ENCODE data around the gene MOBP. TPM values are rescaled to one million over a fixed set of nuclear protein-coding genes. Genes with fewer than 3 reads are reported as not detected.

Gene MOBP
- total RNA-seq, 4 donors from 2014 or later: 0.08 to 0.47 TPM; not detected in 2

DNA sequence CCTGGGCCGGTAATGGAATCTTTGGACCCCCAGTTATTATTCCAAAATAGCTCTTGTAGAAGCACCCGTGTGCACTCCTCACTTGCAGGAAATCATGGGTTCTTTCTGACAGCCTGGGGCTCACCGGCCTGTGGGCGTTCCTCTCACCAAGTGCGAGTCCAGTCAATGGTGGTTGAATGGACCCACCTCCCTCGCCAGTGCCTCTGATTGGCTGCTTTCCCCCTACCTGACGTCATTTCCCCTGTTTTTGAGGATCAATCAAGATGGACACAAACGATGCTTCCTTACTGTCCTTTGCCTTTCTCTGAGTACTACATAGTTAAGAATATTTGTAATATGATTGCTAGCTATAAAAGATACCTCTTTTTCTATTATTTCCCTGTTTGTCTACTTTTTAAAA lies 18.1 kb downstream of the MOBP start:
- 83 to 92% methylated on average over 7 to 8 of the region's 8 CpGs for WGBS, 2 donors (ENCODE audit: low coverage in 1 of 2)
- TF ChIP-seq EP300 (IDR thresholded peaks at IDR 0.05) (no peak), POLR2AphosphoS5 (IDR thresholded peaks at IDR 0.05) (no peak), POLR2A (IDR thresholded peaks at IDR 0.05) (no peak)
- TF ChIP-seq, protein P1, sequence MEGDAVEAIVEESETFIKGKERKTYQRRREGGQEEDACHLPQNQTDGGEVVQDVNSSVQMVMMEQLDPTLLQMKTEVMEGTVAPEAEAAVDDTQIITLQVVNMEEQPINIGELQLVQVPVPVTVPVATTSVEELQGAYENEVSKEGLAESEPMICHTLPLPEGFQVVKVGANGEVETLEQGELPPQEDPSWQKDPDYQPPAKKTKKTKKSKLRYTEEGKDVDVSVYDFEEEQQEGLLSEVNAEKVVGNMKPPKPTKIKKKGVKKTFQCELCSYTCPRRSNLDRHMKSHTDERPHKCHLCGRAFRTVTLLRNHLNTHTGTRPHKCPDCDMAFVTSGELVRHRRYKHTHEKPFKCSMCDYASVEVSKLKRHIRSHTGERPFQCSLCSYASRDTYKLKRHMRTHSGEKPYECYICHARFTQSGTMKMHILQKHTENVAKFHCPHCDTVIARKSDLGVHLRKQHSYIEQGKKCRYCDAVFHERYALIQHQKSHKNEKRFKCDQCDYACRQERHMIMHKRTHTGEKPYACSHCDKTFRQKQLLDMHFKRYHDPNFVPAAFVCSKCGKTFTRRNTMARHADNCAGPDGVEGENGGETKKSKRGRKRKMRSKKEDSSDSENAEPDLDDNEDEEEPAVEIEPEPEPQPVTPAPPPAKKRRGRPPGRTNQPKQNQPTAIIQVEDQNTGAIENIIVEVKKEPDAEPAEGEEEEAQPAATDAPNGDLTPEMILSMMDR (IDR thresholded peaks at IDR 0.05): no peak
- no peak for ATAC-seq

DNA sequence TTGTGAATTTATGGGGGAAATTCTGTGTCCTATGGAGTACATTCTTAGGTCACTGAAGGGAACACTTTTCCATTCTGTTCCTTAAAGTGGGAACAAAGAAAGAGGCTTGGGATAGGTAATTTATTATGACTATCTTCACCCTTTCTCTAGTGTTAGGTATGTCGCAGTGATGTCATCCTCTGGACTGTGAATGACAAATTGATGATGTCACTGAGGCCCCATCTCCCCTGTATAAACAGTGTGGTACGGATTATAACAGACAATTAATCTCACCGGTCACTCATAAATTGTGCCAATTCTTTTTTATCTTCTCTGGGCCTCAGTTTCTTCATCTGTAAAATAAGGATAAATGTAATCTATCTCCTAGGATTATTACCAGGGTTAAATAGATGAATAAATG lies 23.5 kb downstream of the MOBP start:
- H3K9me3 ChIP-seq: no peaks in the 10 kb centered on the region
- H3K4me3 ChIP-seq: no peak overlapping the region
- 59 to 64% methylated on average over 3 of the region's 3 CpGs for WGBS, 2 donors (ENCODE audit: low coverage in 1 of 2)
- H3K27me3 ChIP-seq: peaks cover 8% of the 10 kb centered on the region
- H3K27ac ChIP-seq: no peak overlapping the region
- no peak for ATAC-seq
- no peaks in the 10 kb centered on the region for H3K36me3 ChIP-seq
- no peaks in the 10 kb centered on the region for H3K4me1 ChIP-seq
- TF ChIP-seq, protein P1 (IDR thresholded peaks at IDR 0.05): no peak
- no peak for TF ChIP-seq EP300 (IDR thresholded peaks at IDR 0.05)
- TF ChIP-seq POLR2A (IDR thresholded peaks at IDR 0.05): no peak
- TF ChIP-seq POLR2AphosphoS5 (IDR thresholded peaks at IDR 0.05): no peak

More for the DNA sequence above, 18.1 kb downstream of the MOBP start:
- Histone ChIP-seq H3K4me1 (no peaks in the 10 kb centered on the region), H3K36me3 (no peaks in the 10 kb centered on the region), H3K27me3 (peaks cover 4% of the 10 kb centered on the region), H3K9me3 (no peaks in the 10 kb centered on the region), H3K4me3 (no peak overlapping the region), H3K27ac (no peak overlapping the region)

DNA sequence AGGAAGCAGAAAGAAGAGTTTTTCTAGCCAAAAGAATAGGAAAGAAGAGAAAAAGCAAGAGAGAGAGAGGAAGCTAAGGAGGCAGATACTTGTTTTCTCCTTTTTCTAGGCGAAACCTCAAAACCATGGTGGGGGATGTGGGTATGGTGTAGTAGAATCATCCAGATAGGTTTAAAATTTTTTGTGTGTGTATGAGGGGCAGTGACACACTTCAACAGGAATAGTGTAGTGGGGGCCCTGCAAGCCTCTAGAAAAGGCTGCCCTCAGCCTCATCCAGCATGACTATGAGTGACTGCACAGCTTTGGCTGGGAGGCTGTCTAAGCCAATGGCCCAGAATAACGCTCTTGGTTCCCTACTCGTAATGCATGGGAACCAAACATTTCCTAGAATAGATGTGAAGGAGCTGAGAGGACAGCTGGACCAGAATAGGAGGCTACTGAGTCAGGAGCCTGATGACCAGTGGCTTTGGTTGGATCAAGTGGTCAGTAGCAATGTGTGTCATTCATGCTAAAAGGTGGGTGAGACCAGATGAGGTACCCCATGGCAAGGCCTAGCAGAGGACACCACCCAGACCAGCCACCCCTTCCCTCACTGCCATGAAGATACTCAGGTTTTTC lies 24.4 kb downstream of the MOBP start:
- TF ChIP-seq EP300 (IDR thresholded peaks at IDR 0.05) (no peak), POLR2A (IDR thresholded peaks at IDR 0.05) (no peak), POLR2AphosphoS5 (IDR thresholded peaks at IDR 0.05) (no peak)
- TF ChIP-seq, protein P1 (IDR thresholded peaks at IDR 0.05): no peak
- no peaks in the 10 kb centered on the region for H3K9me3 ChIP-seq
- H3K27ac ChIP-seq: no peak overlapping the region
- H3K4me1 ChIP-seq: no peaks in the 10 kb centered on the region
- WGBS, 2 donors (ENCODE audit: low coverage in 1 of 2): 40% methylated on average over 1 of the region's 3 CpGs; no CpG with 5 or more reads in 1 of the 2 donors
- peaks cover 8% of the 10 kb centered on the region for H3K27me3 ChIP-seq
- no peak overlapping the region for H3K4me3 ChIP-seq
- no peak for ATAC-seq
- no peaks in the 10 kb centered on the region for H3K36me3 ChIP-seq

DNA sequence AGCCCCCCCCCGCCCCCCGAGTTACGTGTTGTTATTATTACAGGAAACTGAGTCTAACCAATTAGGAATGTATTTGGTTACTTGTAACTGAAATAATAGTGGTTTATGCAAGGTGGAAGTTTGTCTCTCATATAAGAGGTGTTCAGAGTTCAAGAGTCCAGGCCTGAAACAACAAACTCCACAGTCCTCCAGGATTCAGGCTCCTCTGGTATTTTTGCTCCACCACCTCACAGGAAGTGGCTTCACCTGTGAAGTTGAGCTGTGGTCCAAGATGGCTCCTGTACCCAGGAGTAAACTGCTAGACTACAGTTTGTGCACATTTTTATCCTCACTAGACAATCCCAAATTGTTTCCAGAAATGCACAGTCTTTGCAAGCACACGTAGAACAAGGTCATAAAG lies 27.3 kb downstream of the MOBP start:
- Histone ChIP-seq H3K27ac (no peak overlapping the region), H3K9me3 (no peaks in the 10 kb centered on the region), H3K27me3 (peaks cover 24% of the 10 kb centered on the region), H3K4me1 (no peaks in the 10 kb centered on the region), H3K36me3 (no peaks in the 10 kb centered on the region), H3K4me3 (no peak overlapping the region)
- WGBS, 2 donors (ENCODE audit: low coverage in 1 of 2): 46 to 65% methylated on average over 2 to 4 of the region's 4 CpGs
- ATAC-seq: no peak
- no peak for TF ChIP-seq POLR2A (IDR thresholded peaks at IDR 0.05)
- TF ChIP-seq, protein P1 (IDR thresholded peaks at IDR 0.05): no peak
- TF ChIP-seq EP300 (IDR thresholded peaks at IDR 0.05): no peak
- TF ChIP-seq POLR2AphosphoS5 (IDR thresholded peaks at IDR 0.05): no peak

DNA sequence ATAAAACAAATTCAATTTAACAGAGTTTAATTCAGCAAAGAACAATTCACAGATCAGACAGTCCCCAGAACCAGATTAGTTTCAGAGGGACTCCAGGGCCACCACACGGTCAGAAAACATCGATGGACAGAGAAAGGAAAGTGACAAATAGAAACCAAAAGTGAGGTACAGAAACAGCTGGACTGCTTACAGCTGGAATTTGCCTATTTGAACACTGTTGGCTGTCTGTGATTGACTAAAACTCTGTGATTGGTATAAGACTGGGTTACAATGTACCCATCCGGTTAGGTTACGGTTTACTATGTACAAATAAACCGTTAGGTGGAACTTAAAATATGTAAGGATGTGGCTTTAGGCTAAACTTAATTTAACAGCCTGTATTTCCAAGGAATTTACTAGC lies 30.3 kb downstream of the MOBP start:
- no peak for ATAC-seq
- no peak overlapping the region for H3K27ac ChIP-seq
- H3K4me1 ChIP-seq: no peaks in the 10 kb centered on the region
- H3K9me3 ChIP-seq: no peaks in the 10 kb centered on the region
- peaks cover 39% of the 10 kb centered on the region for H3K27me3 ChIP-seq
- 66 to 68% methylated on average over 4 to 5 of the region's 5 CpGs for WGBS, 2 donors (ENCODE audit: low coverage in 1 of 2)
- H3K4me3 ChIP-seq: no peak overlapping the region
- H3K36me3 ChIP-seq: no peaks in the 10 kb centered on the region
- TF ChIP-seq, protein P1 (IDR thresholded peaks at IDR 0.05): no peak
- TF ChIP-seq POLR2A (IDR thresholded peaks at IDR 0.05) (no peak), EP300 (IDR thresholded peaks at IDR 0.05) (no peak), POLR2AphosphoS5 (IDR thresholded peaks at IDR 0.05) (no peak)
